Mucosa of descending colon (tissue), 3 donors: ENCODE measurements around the gene MTERF1. TPM values are rescaled to one million over a fixed set of nuclear protein-coding genes. Genes with fewer than 3 reads are reported as not detected.

Experiments
- ATAC-seq: fragments of 200-7000 bp; cut with Tn5 transposase; one replicate; pipeline ENCODE4 v1.9.1; 2020; ENCODE audit warnings: mild to moderate bottlenecking, moderate library complexity
- DNase-seq, 3 donors: peaks; one replicate each; pipeline ENCODE4 v3.0.0-alpha.2; 2020
- H3K36me3 ChIP-seq: fragments of 200-600 bp; one replicate; pipeline ENCODE4 v1.8.0; 2021; ENCODE audit warnings: low read depth, mild to moderate bottlenecking
- H3K4me1 ChIP-seq: fragments of 200-600 bp; one replicate; pipeline ENCODE4 v1.8.0; 2021; ENCODE audit warnings: low read depth, mild to moderate bottlenecking
- H3K4me3 ChIP-seq: fragments of 200-600 bp; one replicate; pipeline ENCODE4 v1.8.0; 2021; ENCODE audit warnings: mild to moderate bottlenecking
- H3K9me3 ChIP-seq: fragments of 200-600 bp; one replicate; pipeline ENCODE4 v1.8.0; 2021; ENCODE audit warnings: mild to moderate bottlenecking
- intact Hi-C, 2 donors: fragments of 100-400 bp; cut with DNase I in 1 of 2; cut with micrococcal nuclease in 1 of 2; formaldehyde crosslinking; loops; one replicate each; pipeline versions ENCODE4 v1.11.0 to v1.11.1; 2022; cut with DNase I, micrococcal nuclease
- total RNA-seq, 3 donors: library from RNA; stranded (reverse); fragmentation: NEBNext Ultra II Directional in 2 of 3; extraction: Animal tissue kit (Norgen Biotek cat#: 25700) in 2 of 3; gene quantifications; one replicate each; pipeline versions ENCODE4 v1.2.1 to v1.2.4, GENCODE V29; 2021 to 2023
- TF ChIP-seq, protein P1 (sequence below): fragments of 200-600 bp; IDR thresholded peaks from one replicate; pipeline ENCODE4 v1.8.0; 2022; ENCODE audit warnings: antibody characterized with exemption, mild to moderate bottlenecking
- donor health status: DM: no; HTN: no; CAD: no; lungs with moderate emphysema.
- donor health status: DM: no; HTN: no; CAD: no.
- donor health status: DM: no; HTN: yes; CAD: no.

Gene MTERF1
- total RNA-seq, 3 donors from 2014 or later, result 11.4 to 18.8 (median 12.7) TPM

DNA sequence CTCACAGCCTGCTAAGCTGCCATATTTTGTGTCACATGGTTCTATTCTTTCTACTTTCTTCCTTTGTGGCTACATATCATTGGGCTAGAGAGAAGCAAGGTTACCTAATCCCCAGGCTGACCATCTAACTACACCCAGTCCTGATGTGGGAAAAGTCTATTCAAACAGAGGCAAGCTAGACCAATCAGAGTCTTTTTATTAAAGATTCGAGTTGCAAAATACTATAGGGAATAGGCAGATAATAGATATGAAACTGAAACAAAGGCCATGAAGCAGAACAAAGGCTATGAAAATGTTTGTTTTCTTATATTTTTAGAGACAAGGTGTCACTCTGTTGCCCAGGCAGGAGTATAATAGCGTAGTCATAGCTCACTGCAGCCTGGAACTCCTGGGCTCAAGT, 36.7 kb downstream of the MTERF1 start:
- Histone ChIP-seq H3K36me3 (no peaks in the 10 kb centered on the region), H3K4me1 (no peaks in the 10 kb centered on the region), H3K4me3 (no peak overlapping the region), H3K9me3 (no peaks in the 10 kb centered on the region)
- DNase-seq, result no peak
- TF ChIP-seq, protein P1, sequence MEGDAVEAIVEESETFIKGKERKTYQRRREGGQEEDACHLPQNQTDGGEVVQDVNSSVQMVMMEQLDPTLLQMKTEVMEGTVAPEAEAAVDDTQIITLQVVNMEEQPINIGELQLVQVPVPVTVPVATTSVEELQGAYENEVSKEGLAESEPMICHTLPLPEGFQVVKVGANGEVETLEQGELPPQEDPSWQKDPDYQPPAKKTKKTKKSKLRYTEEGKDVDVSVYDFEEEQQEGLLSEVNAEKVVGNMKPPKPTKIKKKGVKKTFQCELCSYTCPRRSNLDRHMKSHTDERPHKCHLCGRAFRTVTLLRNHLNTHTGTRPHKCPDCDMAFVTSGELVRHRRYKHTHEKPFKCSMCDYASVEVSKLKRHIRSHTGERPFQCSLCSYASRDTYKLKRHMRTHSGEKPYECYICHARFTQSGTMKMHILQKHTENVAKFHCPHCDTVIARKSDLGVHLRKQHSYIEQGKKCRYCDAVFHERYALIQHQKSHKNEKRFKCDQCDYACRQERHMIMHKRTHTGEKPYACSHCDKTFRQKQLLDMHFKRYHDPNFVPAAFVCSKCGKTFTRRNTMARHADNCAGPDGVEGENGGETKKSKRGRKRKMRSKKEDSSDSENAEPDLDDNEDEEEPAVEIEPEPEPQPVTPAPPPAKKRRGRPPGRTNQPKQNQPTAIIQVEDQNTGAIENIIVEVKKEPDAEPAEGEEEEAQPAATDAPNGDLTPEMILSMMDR, result no peak
- ATAC-seq, result no peak
- intact Hi-C loops, result no loop called here

DNA sequence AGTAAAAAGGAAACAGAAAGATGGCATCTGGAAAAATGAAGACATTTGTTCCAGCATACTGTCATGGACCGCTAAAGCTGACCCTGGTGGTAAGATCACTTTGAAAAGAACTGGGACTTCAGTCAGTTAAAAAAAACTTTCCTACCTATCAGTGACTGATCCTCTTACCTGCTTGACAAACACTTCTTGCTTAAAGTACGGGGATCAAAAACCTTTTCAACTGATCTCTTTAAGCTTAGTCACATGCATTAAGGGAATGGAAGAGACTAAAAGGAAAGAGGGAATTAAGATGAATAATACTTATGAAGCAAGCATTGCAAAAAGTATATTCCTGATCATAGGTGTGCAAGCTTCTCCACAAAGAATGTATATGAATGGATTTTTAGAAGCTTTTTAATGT, 42.1 kb downstream of the MTERF1 start:
- no peak for ATAC-seq
- no peaks in the 10 kb centered on the region for H3K36me3 ChIP-seq
- no peaks in the 10 kb centered on the region for H3K9me3 ChIP-seq
- no peak for DNase-seq
- intact Hi-C loops, result no loop called here
- TF ChIP-seq, protein P1, result no peak
- no peak overlapping the region for H3K4me3 ChIP-seq
- no peaks in the 10 kb centered on the region for H3K4me1 ChIP-seq

DNA sequence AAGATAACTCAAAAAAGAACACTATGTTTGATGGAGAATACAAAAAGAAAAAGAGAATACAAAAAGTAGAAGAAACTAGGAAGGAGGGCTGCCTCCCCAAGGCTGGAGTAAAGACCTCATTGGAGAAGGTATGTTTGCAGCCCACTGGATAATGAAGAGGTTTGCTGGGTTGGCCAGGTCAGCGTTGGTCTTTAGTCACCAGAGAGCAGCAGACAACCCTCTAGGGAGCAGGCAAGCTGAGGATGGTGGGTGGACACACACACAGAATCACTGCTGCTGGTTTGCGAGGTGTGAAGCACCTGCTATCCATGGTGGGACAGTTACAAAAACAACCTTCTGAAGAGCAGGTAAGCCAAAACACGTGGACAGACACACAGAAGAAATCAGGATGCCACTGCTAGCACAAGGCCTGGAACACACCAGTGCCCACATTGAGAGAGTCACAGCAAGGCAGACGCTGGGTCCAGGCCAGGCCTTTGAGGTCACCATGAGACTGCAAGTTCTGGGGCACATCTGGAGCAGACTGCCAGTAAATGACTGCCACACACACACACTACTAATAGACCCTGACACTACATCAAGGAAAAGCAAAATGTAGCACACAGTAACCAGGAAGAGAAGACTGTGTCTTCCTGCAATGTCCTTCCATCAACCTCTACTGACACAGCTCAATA, 43.0 kb downstream of the MTERF1 start:
- TF ChIP-seq, protein P1, result no peak
- DNase-seq (no peak), ATAC-seq (no peak)
- no peaks in the 10 kb centered on the region for H3K36me3 ChIP-seq
- H3K9me3 ChIP-seq, result no peaks in the 10 kb centered on the region
- intact Hi-C loops, result no loop called here
- H3K4me3 ChIP-seq, result no peak overlapping the region
- H3K4me1 ChIP-seq, result no peaks in the 10 kb centered on the region

DNA sequence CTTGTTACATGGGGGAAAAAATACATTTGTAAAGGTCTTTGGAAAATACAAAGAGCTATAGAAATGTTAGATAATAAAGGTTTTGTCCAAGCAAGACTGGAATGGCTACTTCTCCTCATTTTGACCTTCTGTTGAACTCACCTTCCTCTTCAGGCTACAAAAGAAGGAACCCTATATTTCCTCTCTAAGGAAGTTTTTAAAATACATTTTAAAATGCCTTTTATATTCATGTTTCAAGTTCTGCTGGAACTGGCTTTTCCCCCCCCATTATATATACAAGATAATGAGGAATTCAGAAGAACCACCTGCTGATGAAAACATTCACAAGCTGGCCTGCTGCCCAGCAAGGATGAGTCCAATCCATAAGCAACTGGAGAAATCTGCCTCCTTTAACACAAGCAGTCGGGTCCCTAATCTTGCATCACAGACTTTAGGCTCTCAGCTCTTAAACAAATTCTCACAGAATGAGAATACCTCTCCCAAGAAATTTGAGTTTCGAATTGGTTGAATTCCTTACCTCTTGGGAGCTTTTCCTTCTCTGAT, 44.6 kb downstream of the MTERF1 start:
- Histone ChIP-seq H3K9me3 (no peaks in the 10 kb centered on the region), H3K4me1 (no peaks in the 10 kb centered on the region), H3K36me3 (no peaks in the 10 kb centered on the region), H3K4me3 (no peak overlapping the region)
- intact Hi-C loops, result no loop called here
- TF ChIP-seq, protein P1, result no peak
- ATAC-seq, result no peak
- no peak for DNase-seq

DNA sequence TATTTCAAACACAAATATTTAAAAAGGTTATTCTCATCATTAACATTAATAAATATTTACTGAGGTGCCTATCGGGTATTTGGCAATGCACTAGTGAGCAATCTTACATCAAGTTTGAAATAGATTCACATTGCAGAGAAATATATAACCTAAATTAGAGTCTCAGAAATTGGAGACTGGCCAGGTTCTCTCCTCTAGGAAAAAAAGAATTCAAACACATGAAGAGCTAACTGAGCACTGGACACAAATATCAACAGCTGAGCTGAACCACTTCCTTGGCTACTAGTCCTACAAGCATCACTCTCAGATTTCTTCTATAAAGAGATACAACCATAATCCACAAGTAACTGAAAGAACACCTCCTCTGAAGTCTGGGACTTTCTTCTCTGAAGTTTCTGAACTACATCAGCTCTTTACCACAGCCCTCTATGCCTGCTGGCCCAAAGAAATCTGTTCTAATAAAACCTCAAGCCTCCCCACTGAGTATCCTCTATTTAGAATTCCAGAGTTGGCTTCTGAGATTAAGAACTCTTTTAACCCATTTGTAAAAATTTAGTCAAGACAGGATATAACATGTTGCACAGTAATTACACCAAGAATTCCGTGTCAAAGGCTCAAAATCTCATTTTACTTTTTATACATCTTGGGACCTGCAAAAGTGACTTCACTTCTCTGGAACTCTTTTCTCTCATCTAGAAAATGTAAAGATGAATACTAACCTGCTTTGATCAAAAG, 45.2 kb downstream of the MTERF1 start:
- no peak for DNase-seq
- Histone ChIP-seq H3K4me1 (no peaks in the 10 kb centered on the region), H3K36me3 (no peaks in the 10 kb centered on the region), H3K9me3 (no peaks in the 10 kb centered on the region), H3K4me3 (no peak overlapping the region)
- intact Hi-C loops, result no loop called here
- TF ChIP-seq, protein P1, result no peak
- no peak for ATAC-seq
